HL-60/S4 treated with retinoic acid at 250 ng/mL for 4 days and 3 days (cell line): ENCODE measurements around the gene AFF3.

Experiments
- in situ Hi-C: fragments of 300-500 bp; cut with MboI; formaldehyde crosslinking; loops from 2 replicates; pipeline ENCODE4 v1.7.0; 2022; ENCODE audit warnings: low sequenced_read_pairs

AFF3 gene

GRCh38 chr2:99898336-99899048, 243.9 kb downstream of the AFF3 start:
- in situ Hi-C loops = no loop called here

DNA sequence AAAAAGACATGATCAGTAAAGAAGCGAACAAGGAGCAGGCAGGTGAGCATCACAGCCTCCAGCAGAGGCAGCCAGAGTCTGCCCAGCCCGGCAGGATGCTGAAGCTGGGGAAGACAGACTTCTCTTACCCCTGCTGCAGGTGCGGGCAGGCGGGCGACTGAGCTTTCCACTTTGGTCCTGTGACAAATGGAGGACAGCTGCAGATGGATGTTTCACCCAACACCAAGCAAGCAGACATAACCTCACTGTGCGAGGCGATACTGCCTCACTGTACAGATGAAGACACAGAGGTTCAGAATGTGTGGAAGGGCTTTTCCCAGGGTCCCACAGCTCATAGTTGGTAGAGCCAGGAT, 251.0 kb downstream of the AFF3 start:
- in situ Hi-C loops = no loop called here

- in situ Hi-C loops = no loop called here
Measured at GRCh38 chr2:99890568-99891427, 251.6 kb downstream of the AFF3 start.

DNA sequence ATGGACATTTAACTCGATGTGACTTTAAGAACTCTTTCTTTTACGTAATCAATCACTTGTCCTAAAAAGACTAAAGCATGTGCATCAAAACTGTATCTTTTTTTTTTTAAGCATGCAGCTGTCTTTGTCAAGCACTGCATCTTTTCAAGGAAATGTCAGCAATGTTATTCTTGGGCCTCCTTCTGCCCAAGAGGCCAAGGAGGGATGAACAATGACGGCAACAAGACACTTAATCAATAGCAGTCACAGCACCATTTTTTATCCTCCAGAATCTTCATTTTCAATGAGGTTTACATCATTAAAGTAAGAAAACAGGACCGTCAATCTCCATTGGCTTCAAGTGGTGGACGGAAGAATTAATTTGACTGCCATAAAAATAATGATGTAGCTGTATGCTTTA, 253.8 kb downstream of the AFF3 start:
- in situ Hi-C loops = no loop called here

- in situ Hi-C loops = no loop called here
Measured at GRCh38 chr2:99886418-99886817, 256.0 kb downstream of the AFF3 start.

- in situ Hi-C loops = no loop called here
Measured at GRCh38 chr2:99883358-99883757, 259.0 kb downstream of the AFF3 start.

DNA sequence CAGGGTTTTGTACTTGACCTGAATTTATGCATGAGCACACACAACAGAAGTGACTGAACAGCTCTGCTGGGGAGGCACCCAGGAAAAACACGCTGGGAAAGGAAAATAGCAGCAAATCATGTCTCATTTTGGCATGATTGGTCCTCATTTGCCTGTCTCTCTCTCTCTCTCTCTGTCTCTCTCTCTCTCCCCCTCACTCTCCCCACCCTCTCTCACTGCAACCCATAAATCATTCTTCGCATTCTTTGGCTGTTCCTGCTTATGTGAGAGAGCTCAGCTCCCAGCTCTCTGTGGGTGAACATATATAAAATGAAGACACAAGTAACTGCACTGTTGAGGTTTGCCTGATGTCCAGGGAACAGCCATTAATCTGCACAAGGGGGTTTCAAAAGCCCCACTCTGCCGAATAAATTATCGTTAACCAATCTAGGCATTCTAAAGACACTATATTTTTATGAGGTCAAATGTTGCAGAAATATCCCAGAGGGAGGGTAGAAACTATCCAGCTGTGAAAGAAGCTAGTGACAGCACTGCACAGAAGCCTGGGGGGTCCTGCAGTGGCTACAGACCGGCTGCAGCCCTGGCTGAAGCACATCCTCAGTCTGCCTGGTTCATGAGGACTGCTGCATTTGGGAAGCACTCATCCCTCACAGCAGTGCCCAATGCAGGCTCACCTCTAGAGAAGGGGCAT, 260.3 kb downstream of the AFF3 start:
- in situ Hi-C loops = no loop called here

DNA sequence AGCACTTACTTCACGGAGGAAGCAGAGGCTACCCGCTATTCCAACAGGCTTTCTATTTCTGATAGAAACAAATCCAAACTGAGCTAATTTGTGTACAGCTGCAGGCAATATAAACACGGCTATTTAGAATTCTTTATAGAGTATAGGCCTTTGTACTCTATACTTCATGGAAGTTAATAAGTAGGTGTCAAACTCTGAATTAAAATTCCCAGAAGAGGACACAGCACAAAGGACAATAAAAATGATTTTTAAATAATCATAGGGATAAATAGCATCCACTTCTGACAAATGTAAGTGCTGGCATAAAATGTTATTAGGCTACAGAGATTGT, 261.5 kb downstream of the AFF3 start:
- in situ Hi-C loops = no loop called here

DNA sequence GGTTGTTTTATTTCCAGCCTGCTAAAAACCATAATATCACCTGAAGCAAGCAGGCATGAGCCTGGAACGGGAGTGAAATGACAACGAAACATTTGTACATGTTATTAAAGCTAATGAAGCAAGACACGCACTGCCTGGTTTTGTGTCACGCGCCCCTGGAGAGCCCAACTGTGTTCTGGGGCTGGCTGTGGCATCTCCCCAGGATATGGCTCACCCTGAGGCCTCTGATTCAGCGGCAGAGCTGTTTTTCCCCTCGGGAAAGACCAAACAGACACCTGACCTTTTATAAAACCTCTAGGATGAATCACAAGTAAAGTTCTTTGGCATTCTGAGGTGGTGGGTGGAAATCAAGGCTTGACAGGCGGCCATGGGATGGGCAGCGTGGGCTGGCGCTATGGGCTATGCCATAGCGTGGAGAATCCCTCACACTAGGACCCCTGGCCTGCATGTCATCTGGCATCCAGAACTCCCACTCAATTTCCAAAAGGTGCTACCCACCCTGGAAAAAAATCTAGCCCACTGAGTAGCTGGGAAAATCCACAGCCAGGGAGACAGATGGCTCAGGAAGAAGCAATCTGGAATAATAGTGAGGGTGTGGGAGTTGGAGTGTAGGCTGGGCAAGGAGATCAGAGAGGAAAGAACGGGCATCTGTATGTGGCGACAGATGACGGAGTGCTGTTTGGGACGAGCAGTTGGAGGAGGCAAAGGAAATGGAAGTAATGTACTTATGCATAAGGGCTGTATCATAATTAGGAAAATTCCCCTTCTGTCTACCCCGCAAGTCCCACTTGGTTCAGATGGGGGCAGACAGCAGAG, 262.0 kb downstream of the AFF3 start:
- in situ Hi-C loops = no loop called here

DNA sequence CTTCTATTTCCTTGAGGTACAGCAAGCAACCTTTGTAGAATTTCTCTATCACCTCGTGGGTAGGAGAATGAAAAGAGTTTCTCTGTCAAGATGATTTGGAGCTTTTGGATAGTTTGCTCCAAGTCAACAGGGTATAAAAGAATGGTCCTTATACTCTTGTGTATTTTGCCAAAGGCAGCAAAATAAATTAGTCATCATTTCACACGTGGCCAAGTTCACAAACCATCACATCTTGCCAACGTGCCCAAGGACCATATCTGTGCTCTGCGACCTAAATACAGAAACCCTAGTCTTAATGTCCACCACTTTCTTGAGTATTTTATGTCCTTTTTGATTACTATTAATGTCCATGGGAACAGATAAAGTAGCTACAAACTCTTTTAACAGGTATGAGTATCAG, 262.9 kb downstream of the AFF3 start:
- in situ Hi-C loops = no loop called here

GRCh38 chr2:99878581-99879350, 263.6 kb downstream of the AFF3 start:
- in situ Hi-C loops = no loop called here

DNA sequence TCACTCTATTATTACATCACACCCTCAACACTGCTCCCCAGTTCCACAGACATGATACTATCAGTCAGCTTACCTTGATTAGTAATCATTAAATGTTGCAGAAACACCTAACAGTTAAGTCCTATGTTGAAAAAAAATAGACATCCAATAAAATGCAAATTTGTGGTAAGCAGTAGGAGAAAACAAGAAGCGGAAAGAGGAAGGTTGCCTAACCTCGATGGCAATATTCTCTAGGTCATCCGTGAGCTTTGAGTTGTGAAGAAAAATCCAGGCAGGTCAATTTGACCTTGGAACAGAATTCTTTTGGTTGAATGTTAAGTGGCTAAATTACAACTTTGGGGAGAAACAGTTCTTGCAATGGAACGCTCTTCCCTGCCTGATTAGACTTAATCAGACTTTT, 264.4 kb downstream of the AFF3 start:
- in situ Hi-C loops = no loop called here

DNA sequence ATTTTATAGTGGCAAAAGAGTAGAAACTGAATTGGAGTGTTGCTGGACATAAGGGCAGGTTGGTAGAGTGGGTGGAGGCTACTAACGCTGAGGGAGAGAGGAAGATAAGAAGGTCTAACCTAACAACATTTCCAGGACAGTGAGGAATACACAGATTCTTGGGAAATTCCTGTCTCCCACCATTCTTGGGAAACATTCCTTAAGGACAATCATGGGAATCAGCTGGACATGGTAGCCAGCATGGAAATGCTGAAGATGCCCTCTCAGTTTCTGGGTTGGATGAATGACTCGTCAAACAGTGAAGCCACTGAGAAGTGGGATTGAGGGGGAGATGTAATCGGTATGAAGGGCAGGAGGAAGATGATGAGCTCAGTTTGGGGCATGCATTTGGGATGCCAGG, 265.4 kb downstream of the AFF3 start:
- in situ Hi-C loops = no loop called here

DNA sequence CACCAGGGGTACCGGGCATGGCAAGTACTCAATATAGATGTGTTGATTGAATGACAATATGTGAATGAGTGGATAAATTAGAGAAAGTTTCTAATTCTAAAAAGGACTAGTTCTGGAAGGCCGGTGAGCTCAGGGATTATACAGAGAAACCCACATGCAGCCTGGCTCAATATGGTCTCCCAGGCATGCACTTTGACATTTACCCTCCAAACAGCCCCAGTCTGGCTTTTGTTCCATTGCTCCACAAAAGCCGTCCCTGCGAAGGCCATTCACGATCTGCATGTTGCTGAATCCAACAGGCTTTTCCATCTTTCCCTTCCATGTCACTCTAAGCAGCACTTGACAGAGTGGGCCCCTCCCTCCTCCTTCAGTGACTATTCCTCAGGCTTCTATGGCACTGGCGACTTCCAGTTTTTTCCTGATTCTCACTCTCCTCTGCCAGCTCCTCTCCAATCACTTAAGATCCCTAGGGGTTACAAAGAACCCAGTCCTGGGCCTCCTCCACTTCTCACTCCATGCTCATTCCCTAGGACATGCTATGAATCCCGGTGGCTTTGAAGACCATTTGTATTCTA, 266.7 kb downstream of the AFF3 start:
- in situ Hi-C loops = no loop called here

- in situ Hi-C loops = no loop called here
Measured at GRCh38 chr2:99868260-99868659, 274.1 kb downstream of the AFF3 start.

DNA sequence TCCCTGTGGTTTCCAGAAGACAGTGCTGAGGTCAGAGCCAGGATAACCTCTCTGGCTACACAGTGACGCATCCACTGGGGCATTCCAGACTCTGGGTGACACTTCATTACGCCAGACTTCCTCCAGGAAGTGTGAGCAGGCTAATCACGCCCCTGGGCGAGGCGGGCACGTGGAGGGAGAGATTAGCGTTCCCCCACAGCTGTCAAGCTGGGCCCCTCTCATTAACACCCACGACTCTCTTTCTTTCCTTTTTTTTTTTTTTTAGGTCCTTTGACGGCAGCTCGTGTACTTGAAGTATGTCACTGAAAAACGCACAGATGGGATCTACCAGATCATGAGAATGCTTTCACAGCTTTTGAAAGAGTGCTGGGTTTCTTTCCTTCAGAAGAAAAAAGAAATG, 274.6 kb downstream of the AFF3 start:
- in situ Hi-C loops = no loop called here

DNA sequence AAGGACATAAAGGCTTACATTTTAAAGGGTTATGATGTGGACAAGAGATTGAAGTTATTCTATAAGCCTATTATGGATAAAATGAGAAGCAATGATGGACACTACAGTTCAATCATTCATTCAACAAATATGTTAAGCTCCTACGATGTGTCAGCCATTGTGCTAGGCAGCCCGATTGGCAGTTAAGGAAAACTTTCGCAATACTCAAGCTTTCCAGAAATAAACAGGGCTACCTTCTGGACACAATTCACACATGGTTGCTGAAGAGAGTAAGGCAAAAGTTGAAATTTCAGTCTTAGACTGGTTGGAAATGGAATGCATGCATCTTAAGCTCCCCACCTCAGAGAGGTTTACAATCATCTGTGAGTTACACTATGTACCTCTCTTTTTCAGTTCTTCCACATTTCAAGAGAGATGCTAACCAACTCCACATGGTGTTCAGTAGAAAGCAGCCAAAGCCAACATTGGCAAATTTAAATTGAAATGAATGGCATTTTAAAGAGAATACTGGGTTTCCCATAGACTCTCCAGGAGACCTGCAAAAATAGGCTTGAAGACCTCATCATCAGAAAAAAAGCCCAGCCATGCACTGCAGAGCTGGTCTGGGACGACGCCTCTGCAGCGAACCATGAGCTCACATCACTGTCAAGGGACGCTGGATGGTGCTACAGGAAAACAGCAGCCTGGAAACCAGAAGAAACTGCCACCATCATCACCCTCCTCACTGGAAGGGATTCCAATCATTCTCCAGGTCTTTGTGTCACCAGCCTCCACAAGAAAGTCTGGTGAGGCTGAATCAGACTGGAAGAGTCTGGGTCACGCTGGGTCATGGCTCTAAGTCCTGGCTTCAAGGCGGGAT, 276.3 kb downstream of the AFF3 start:
- in situ Hi-C loops = no loop called here

DNA sequence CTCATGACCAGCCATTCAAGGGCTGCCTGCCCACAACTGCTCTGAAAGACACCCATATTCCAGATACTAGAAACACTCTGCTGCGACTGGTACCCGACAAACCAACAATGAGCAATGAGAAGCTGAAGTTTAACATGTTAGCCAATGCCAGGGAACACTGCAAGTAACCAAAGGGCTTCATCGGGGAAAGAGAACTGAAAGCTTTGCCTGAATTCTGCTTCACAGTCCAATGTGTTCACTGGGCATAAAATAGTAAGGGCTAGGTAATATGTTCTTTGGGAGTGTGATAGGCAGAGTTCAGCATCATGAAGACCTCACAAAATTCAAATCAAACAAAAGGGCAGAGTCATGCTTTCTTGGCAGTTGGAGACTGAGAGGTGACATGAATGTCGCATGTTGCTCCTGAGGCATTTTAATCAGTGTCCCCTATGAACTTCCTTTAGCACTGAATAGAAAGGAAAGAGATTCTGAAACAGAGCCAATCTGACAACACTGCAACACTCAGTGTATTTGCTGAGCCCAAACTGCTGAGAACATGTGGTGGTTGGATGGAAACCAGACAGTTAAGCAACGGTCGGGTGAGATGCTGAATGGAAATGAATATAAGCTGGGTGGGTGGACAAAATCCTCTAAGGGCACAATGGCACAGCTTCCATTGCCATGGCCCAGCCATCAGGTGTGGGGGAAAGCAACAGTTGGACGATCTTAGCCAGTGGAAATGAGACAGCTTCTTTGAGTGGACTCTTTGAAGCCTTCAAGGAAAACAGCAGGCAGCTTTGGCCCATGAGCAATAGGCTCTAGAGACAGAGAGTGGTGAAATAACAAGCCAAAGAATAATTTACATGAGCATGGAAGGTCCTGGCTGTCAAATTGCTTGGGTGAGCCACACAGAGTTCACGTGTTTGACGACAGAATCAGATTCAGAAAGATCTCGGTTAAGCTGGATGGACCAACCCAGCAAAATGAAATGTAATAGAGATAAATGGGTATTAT, 277.5 kb downstream of the AFF3 start:
- in situ Hi-C loops = no loop called here
